GM12891 (cell line): ENCODE measurements around the gene SNRPD1.

Experiments used
- POLR2A ChIP-seq: IDR thresholded peaks from 2 replicates; pipeline ENCODE4 v1.6.1; 2011; ENCODE audit warnings: low read depth, low read length, control low read depth
- POLR2AphosphoS5 ChIP-seq: IDR thresholded peaks from 2 replicates; pipeline ENCODE4 v1.6.1; 2011; ENCODE audit warnings: low read depth, low read length, control low read depth
- SPI1 ChIP-seq: IDR thresholded peaks from 2 replicates; pipeline ENCODE4 v1.6.1; 2011; ENCODE audit warnings: low read depth, low read length, control low read depth
- TAF1 ChIP-seq: IDR thresholded peaks from 2 replicates; pipeline ENCODE4 v1.6.1; 2011; ENCODE audit warnings: low read depth, low read length, control low read depth

DNA sequence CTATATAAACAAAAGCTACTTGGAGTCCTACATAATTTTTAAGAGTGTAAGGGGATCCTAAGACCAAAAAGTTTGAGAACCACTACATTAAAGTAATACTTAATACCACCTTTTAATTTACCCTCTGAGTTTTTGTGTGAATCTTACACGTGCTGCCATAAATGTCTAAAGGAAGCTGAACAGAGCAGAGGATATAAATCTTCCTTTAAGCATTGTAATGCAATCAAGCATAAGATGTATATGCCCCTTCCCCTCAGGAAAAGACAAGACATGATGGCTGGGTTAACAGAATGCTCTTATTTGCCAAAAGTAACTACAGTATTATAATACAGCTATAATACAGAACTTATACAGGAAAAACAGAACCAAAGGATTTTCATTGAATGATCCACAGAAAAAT lies 14.5 kb upstream of the SNRPD1 start:
- no peak for TF ChIP-seq POLR2A
- no peak for TF ChIP-seq TAF1
- no peak for TF ChIP-seq POLR2AphosphoS5
- TF ChIP-seq SPI1 = no peak
